Measurements from ENCODE around the gene TMEM132C. TPM values are rescaled to one million over a fixed set of nuclear protein-coding genes. Genes with fewer than 3 reads are reported as not detected.

TMEM132C gene
- total RNA-seq, 1 donor from 2014 or later: 3.9 TPM

DNA sequence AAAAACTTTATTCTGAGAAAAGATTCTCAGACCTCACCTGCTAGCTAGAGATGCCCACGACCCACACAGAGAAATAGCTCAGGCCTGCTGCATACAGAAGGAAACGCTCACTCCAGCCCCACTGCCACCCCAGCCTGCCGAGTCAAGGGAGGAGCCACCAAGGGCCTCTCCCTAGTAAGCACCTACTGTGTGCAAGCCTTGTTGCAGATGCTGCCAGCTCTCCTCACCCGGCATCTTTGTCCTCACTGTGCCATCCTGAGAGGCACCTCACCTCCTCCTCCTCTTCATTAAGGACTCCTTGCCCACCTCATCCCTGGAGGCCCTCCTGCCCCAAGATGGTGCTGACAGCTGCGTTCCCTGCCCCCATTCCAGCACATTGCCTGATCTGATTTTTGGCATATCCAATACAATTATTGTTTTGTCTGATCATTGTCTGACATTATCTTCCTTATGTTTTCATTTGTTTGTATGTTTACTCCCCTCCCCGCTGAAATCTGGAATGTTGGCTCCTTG, 359.9 kb downstream of the TMEM132C start:
- Histone ChIP-seq H2AFZ (replicated peaks) (no peak overlapping the region), H3K9ac (no peak overlapping the region), H3K4me1 (no peaks in the 10 kb centered on the region), H3K36me3 (no peaks in the 10 kb centered on the region), H3F3A (ENCODE audit: low read depth) (no peaks in the 10 kb centered on the region), H3K27ac (no peak overlapping the region), H3K79me2 (ENCODE audit: low read depth) (no peaks in the 10 kb centered on the region), H3K4me2 (no peak overlapping the region), H4K20me1 (ENCODE audit: low read depth) (no peaks in the 10 kb centered on the region), H3K4me3 (no peak overlapping the region), H3K9me3 (ENCODE audit: low read depth) (no peaks in the 10 kb centered on the region), H3K27me3 (no peaks in the 10 kb centered on the region)
- Mint-ChIP-seq H3K4me3 (no peak overlapping the region), H3K27me3 (ENCODE audit: insufficient read depth, low read depth) (peaks cover 3% of the 10 kb centered on the region), H3K27ac (no peak overlapping the region), H3K36me3 (peaks cover 56% of the 10 kb centered on the region), H3K4me1 (peaks cover 8% of the 10 kb centered on the region), H3K9me3 (peaks cover 9% of the 10 kb centered on the region)
- TF ChIP-seq EZH2phosphoT487 (IDR thresholded peaks at IDR 0.05) (no peak), EZH2 (IDR thresholded peaks at IDR 0.05) (no peak)
- TF ChIP-seq, protein P1, sequence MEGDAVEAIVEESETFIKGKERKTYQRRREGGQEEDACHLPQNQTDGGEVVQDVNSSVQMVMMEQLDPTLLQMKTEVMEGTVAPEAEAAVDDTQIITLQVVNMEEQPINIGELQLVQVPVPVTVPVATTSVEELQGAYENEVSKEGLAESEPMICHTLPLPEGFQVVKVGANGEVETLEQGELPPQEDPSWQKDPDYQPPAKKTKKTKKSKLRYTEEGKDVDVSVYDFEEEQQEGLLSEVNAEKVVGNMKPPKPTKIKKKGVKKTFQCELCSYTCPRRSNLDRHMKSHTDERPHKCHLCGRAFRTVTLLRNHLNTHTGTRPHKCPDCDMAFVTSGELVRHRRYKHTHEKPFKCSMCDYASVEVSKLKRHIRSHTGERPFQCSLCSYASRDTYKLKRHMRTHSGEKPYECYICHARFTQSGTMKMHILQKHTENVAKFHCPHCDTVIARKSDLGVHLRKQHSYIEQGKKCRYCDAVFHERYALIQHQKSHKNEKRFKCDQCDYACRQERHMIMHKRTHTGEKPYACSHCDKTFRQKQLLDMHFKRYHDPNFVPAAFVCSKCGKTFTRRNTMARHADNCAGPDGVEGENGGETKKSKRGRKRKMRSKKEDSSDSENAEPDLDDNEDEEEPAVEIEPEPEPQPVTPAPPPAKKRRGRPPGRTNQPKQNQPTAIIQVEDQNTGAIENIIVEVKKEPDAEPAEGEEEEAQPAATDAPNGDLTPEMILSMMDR (IDR thresholded peaks at IDR 0.05): no peak
- DNase-seq (ENCODE audit: low spot score): no peak

DNA sequence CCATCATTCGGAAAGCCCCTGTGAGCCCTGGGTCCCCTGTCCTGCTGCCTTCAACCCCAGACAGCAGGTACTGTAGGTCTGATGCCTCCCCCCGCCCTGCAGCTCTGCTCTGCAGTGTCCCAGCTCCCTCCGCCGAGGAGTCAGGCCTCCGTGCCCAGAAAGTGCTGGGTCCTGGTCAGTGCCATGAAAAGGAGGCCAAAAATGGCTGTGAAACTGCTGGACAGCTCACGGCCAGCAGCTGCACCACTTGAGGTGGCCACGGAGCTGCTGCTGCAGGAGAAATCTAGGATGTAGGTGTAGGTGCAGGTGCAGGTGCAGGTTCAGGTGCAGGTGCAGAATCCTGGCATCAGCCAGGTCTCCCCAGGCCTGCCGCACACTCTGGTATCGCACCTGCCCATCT, 360.7 kb downstream of the TMEM132C start:
- no peaks in the 10 kb centered on the region for H3F3A ChIP-seq (ENCODE audit: low read depth)
- no peaks in the 10 kb centered on the region for H3K79me2 ChIP-seq (ENCODE audit: low read depth)
- H3K9ac ChIP-seq: no peak overlapping the region
- no peak for TF ChIP-seq EZH2 (IDR thresholded peaks at IDR 0.05)
- TF ChIP-seq EZH2phosphoT487 (IDR thresholded peaks at IDR 0.05): no peak
- TF ChIP-seq, protein P1 (IDR thresholded peaks at IDR 0.05): no peak
- H3K4me2 ChIP-seq: no peak overlapping the region
- H3K36me3 ChIP-seq: no peaks in the 10 kb centered on the region
- no peak overlapping the region for H2AFZ ChIP-seq (replicated peaks)
- Mint-ChIP-seq H3K27me3 (ENCODE audit: insufficient read depth, low read depth) (peaks cover 3% of the 10 kb centered on the region), H3K4me1 (peaks cover 8% of the 10 kb centered on the region), H3K4me3 (no peak overlapping the region), H3K9me3 (peaks cover 11% of the 10 kb centered on the region), H3K27ac (no peak overlapping the region), H3K36me3 (peaks cover 60% of the 10 kb centered on the region)
- H3K4me1 ChIP-seq: no peaks in the 10 kb centered on the region
- no peaks in the 10 kb centered on the region for H3K27me3 ChIP-seq
- no peak overlapping the region for H3K27ac ChIP-seq
- no peak for DNase-seq (ENCODE audit: low spot score)
- H4K20me1 ChIP-seq (ENCODE audit: low read depth): no peaks in the 10 kb centered on the region
- no peaks in the 10 kb centered on the region for H3K9me3 ChIP-seq (ENCODE audit: low read depth)
- H3K4me3 ChIP-seq: no peak overlapping the region

DNA sequence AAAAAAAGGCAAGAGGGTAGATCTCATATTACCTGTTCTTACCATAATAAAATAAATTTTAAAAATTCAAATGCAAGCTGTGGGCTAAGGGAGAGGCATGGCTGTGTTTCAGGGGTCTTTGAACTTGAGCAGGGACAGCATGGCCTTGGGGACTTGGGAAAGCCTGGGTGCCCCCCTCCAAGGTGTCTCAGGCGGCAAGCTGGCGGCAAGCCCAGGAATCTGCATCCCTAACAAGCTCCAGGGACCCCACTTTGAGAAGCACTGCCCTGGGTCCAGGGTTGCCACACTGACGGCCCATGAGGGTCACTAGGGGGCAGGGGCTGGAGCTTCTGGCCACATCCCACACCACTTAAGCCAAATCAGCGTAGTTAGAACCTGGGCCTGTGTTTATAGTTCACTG, 363.0 kb downstream of the TMEM132C start:
- Mint-ChIP-seq H3K4me3 (no peak overlapping the region), H3K9me3 (peaks cover 16% of the 10 kb centered on the region), H3K36me3 (peaks cover 65% of the 10 kb centered on the region), H3K27me3 (ENCODE audit: insufficient read depth, low read depth) (peaks cover 7% of the 10 kb centered on the region), H3K27ac (no peak overlapping the region), H3K4me1 (peaks cover 19% of the 10 kb centered on the region)
- no peaks in the 10 kb centered on the region for H3F3A ChIP-seq (ENCODE audit: low read depth)
- H3K4me2 ChIP-seq: no peak overlapping the region
- no peak overlapping the region for H3K27ac ChIP-seq
- no peaks in the 10 kb centered on the region for H3K36me3 ChIP-seq
- no peaks in the 10 kb centered on the region for H3K27me3 ChIP-seq
- no peak for DNase-seq (ENCODE audit: low spot score)
- H3K9ac ChIP-seq: no peak overlapping the region
- no peaks in the 10 kb centered on the region for H3K79me2 ChIP-seq (ENCODE audit: low read depth)
- no peaks in the 10 kb centered on the region for H4K20me1 ChIP-seq (ENCODE audit: low read depth)
- H3K4me3 ChIP-seq: no peak overlapping the region
- no peaks in the 10 kb centered on the region for H3K4me1 ChIP-seq
- TF ChIP-seq EZH2phosphoT487 (IDR thresholded peaks at IDR 0.05) (no peak), EZH2 (IDR thresholded peaks at IDR 0.05) (no peak)
- no peaks in the 10 kb centered on the region for H3K9me3 ChIP-seq (ENCODE audit: low read depth)
- no peak overlapping the region for H2AFZ ChIP-seq (replicated peaks)
